ENCODE measurements around the gene STEAP1.

The STEAP1 gene

GRCh38 chr7:90194911-90195809, 40.9 kb downstream of the STEAP1 start:
- H3K27me3 ChIP-seq (ENCODE audit: control insufficient read depth, insufficient read depth, low read length), result no peaks in the 10 kb centered on the region
- no peaks in the 10 kb centered on the region for H3K36me3 ChIP-seq (ENCODE audit: control insufficient read depth, insufficient read depth, low read length)
- H3K9me3 ChIP-seq (ENCODE audit: control insufficient read depth, insufficient read depth, low read length), result peaks cover 12% of the 10 kb centered on the region
- no peak overlapping the region for H3K4me3 ChIP-seq (ENCODE audit: low read depth, low read length)
- H3K4me1 ChIP-seq (ENCODE audit: control insufficient read depth, insufficient read depth, low read length), result no peaks in the 10 kb centered on the region
- no peak overlapping the region for H3K9ac ChIP-seq (ENCODE audit: low read depth, low read length)

- Histone ChIP-seq H3K36me3 (ENCODE audit: control insufficient read depth, insufficient read depth, low read length) (no peaks in the 10 kb centered on the region), H3K4me1 (ENCODE audit: control insufficient read depth, insufficient read depth, low read length) (no peaks in the 10 kb centered on the region), H3K9ac (ENCODE audit: low read depth, low read length) (no peak overlapping the region), H3K27me3 (ENCODE audit: control insufficient read depth, insufficient read depth, low read length) (no peaks in the 10 kb centered on the region), H3K4me3 (ENCODE audit: low read depth, low read length) (no peak overlapping the region), H3K9me3 (ENCODE audit: control insufficient read depth, insufficient read depth, low read length) (no peaks in the 10 kb centered on the region)
Observed at GRCh38 chr7:90201500-90202195, 47.4 kb downstream of the STEAP1 start.

GRCh38 chr7:90207956-90208355, 53.7 kb downstream of the STEAP1 start:
- H3K9me3 ChIP-seq (ENCODE audit: control insufficient read depth, insufficient read depth, low read length), result no peaks in the 10 kb centered on the region
- H3K4me3 ChIP-seq (ENCODE audit: low read depth, low read length), result no peak overlapping the region
- H3K9ac ChIP-seq (ENCODE audit: low read depth, low read length), result no peak overlapping the region
- H3K4me1 ChIP-seq (ENCODE audit: control insufficient read depth, insufficient read depth, low read length), result peaks cover under 1% of the 10 kb centered on the region
- H3K36me3 ChIP-seq (ENCODE audit: control insufficient read depth, insufficient read depth, low read length), result no peaks in the 10 kb centered on the region
- H3K27me3 ChIP-seq (ENCODE audit: control insufficient read depth, insufficient read depth, low read length), result peaks cover 3% of the 10 kb centered on the region

GRCh38 chr7:90209776-90210175, 55.5 kb downstream of the STEAP1 start:
- H3K36me3 ChIP-seq (ENCODE audit: control insufficient read depth, insufficient read depth, low read length), result no peaks in the 10 kb centered on the region
- no peak overlapping the region for H3K4me3 ChIP-seq (ENCODE audit: low read depth, low read length)
- peaks cover 3% of the 10 kb centered on the region for H3K27me3 ChIP-seq (ENCODE audit: control insufficient read depth, insufficient read depth, low read length)
- H3K9ac ChIP-seq (ENCODE audit: low read depth, low read length), result no peak overlapping the region
- H3K4me1 ChIP-seq (ENCODE audit: control insufficient read depth, insufficient read depth, low read length), result peaks cover 16% of the 10 kb centered on the region
- H3K9me3 ChIP-seq (ENCODE audit: control insufficient read depth, insufficient read depth, low read length), result no peaks in the 10 kb centered on the region

- peak overlapping the region; percentile 93 for H3K4me3 ChIP-seq (ENCODE audit: low read depth, low read length)
- peaks cover 3% of the 10 kb centered on the region for H3K27me3 ChIP-seq (ENCODE audit: control insufficient read depth, insufficient read depth, low read length)
- no peaks in the 10 kb centered on the region for H3K9me3 ChIP-seq (ENCODE audit: control insufficient read depth, insufficient read depth, low read length)
- H3K36me3 ChIP-seq (ENCODE audit: control insufficient read depth, insufficient read depth, low read length), result no peaks in the 10 kb centered on the region
- H3K9ac ChIP-seq (ENCODE audit: low read depth, low read length), result no peak overlapping the region
- peaks cover 20% of the 10 kb centered on the region for H3K4me1 ChIP-seq (ENCODE audit: control insufficient read depth, insufficient read depth, low read length)
Observed at GRCh38 chr7:90210475-90210874, 56.2 kb downstream of the STEAP1 start.

- Histone ChIP-seq H3K9me3 (ENCODE audit: control insufficient read depth, insufficient read depth, low read length) (no peaks in the 10 kb centered on the region), H3K9ac (ENCODE audit: low read depth, low read length) (peak overlapping the region; percentile 77), H3K27me3 (ENCODE audit: control insufficient read depth, insufficient read depth, low read length) (peaks cover 3% of the 10 kb centered on the region), H3K36me3 (ENCODE audit: control insufficient read depth, insufficient read depth, low read length) (no peaks in the 10 kb centered on the region), H3K4me1 (ENCODE audit: control insufficient read depth, insufficient read depth, low read length) (peaks cover 21% of the 10 kb centered on the region), H3K4me3 (ENCODE audit: low read depth, low read length) (peak overlapping the region; percentile 93)
Observed at GRCh38 chr7:90210981-90211380, 56.7 kb downstream of the STEAP1 start.

GRCh38 chr7:90211391-90212148, 57.3 kb downstream of the STEAP1 start, which contains the start of gene STEAP2:
STEAP2 (plus strand) TSS chr7:90211740; CDS start chr7:90225083, 13,343 bp downstream.
- no peaks in the 10 kb centered on the region for H3K36me3 ChIP-seq (ENCODE audit: control insufficient read depth, insufficient read depth, low read length)
- no peaks in the 10 kb centered on the region for H3K9me3 ChIP-seq (ENCODE audit: control insufficient read depth, insufficient read depth, low read length)
- H3K27me3 ChIP-seq (ENCODE audit: control insufficient read depth, insufficient read depth, low read length), result peaks cover 3% of the 10 kb centered on the region
- H3K4me1 ChIP-seq (ENCODE audit: control insufficient read depth, insufficient read depth, low read length), result peaks cover 22% of the 10 kb centered on the region
- H3K9ac ChIP-seq (ENCODE audit: low read depth, low read length), result peak within 1 kb of the TSS; percentile 77
- peak within 1 kb of the TSS; percentile 93 for H3K4me3 ChIP-seq (ENCODE audit: low read depth, low read length)

GRCh38 chr7:90212149-90212495, 57.9 kb downstream of the STEAP1 start:
- H3K4me1 ChIP-seq (ENCODE audit: control insufficient read depth, insufficient read depth, low read length), result peaks cover 22% of the 10 kb centered on the region
- H3K9me3 ChIP-seq (ENCODE audit: control insufficient read depth, insufficient read depth, low read length), result no peaks in the 10 kb centered on the region
- peak overlapping the region; percentile 93 for H3K4me3 ChIP-seq (ENCODE audit: low read depth, low read length)
- H3K9ac ChIP-seq (ENCODE audit: low read depth, low read length), result peak overlapping the region; percentile 38
- peaks cover 3% of the 10 kb centered on the region for H3K27me3 ChIP-seq (ENCODE audit: control insufficient read depth, insufficient read depth, low read length)
- no peaks in the 10 kb centered on the region for H3K36me3 ChIP-seq (ENCODE audit: control insufficient read depth, insufficient read depth, low read length)

- peaks cover 3% of the 10 kb centered on the region for H3K27me3 ChIP-seq (ENCODE audit: control insufficient read depth, insufficient read depth, low read length)
Observed at GRCh38 chr7:90213521-90213920, 59.3 kb downstream of the STEAP1 start.

More at GRCh38 chr7:90213521-90213920, 59.3 kb downstream of the STEAP1 start:
- H3K9me3 ChIP-seq (ENCODE audit: control insufficient read depth, insufficient read depth, low read length), result no peaks in the 10 kb centered on the region
- H3K4me3 ChIP-seq (ENCODE audit: low read depth, low read length), result no peak overlapping the region
- H3K4me1 ChIP-seq (ENCODE audit: control insufficient read depth, insufficient read depth, low read length), result peaks cover 22% of the 10 kb centered on the region
- no peak overlapping the region for H3K9ac ChIP-seq (ENCODE audit: low read depth, low read length)
- no peaks in the 10 kb centered on the region for H3K36me3 ChIP-seq (ENCODE audit: control insufficient read depth, insufficient read depth, low read length)
